Activated CD4-positive, alpha-beta T cell treated with anti-CD3 and anti-CD28 coated beads, Interleukin-10, Interleukin-2, amounts not matched to agents 100 ng/mL and 50 ng/mL, durations not matched to agents 16 hours and 8 hours (primary cell): Measurements from ENCODE around the gene MT1H.
A peak's percentile ranks its signal among the peaks of the same experiment; 100 is the strongest.
"Not testable (repeated sequence)": the region's sequence is repeated elsewhere in the genome, so short reads cannot be mapped to it uniquely, and the experiment has no call there.

ENCODE experiments used
- DNase-seq: peaks from one replicate; pipeline ENCODE4 v3.0.0-alpha.2; 2020

The MT1H gene

GRCh38 chr16:56684926-56685590, 15.4 kb downstream of the MT1H start:
- DNase-seq, result no peak

GRCh38 chr16:56686758-56687157, 17.1 kb downstream of the MT1H start:
- DNase-seq, result no peak

- no peak for DNase-seq
These were observed 19.1 kb downstream of the MT1H start for GRCh38 chr16:56688762-56689161.

GRCh38 chr16:56689171-56689570, 19.6 kb downstream of the MT1H start:
- no peak for DNase-seq

GRCh38 chr16:56690420-56691122, 21.0 kb downstream of the MT1H start:
- no peak for DNase-seq

- DNase-seq, result no peak
These were observed 22.3 kb downstream of the MT1H start for GRCh38 chr16:56691885-56692284.

- DNase-seq, result no peak
These were observed 25.6 kb downstream of the MT1H start for GRCh38 chr16:56695246-56695645.

- no peak for DNase-seq
These were observed 28.0 kb downstream of the MT1H start for GRCh38 chr16:56697456-56698155.

- no peak for DNase-seq
These were observed 30.6 kb downstream of the MT1H start for GRCh38 chr16:56700195-56700594.

GRCh38 chr16:56700631-56701030, 31.0 kb downstream of the MT1H start:
- no peak for DNase-seq

GRCh38 chr16:56701534-56701933, 31.9 kb downstream of the MT1H start:
- no peak for DNase-seq

GRCh38 chr16:56702836-56703235, 33.2 kb downstream of the MT1H start:
- DNase-seq, result no peak

- peak; percentile 11 for DNase-seq
These were observed 39.2 kb downstream of the MT1H start for GRCh38 chr16:56708525-56709442.

- no peak for DNase-seq
These were observed 39.9 kb downstream of the MT1H start for GRCh38 chr16:56709443-56710040.

- no peak for DNase-seq
These were observed 40.6 kb downstream of the MT1H start for GRCh38 chr16:56710181-56710737.

GRCh38 chr16:56711862-56712261, 42.2 kb downstream of the MT1H start:
- DNase-seq, result no peak

- DNase-seq, result no peak
These were observed 44.2 kb downstream of the MT1H start for GRCh38 chr16:56713794-56714193.

- no peak for DNase-seq
These were observed 45.5 kb downstream of the MT1H start for GRCh38 chr16:56715126-56715525.

GRCh38 chr16:56716761-56717160, 47.1 kb downstream of the MT1H start:
- DNase-seq, result no peak

GRCh38 chr16:56717532-56717931, 47.9 kb downstream of the MT1H start:
- not testable (repeated sequence) for DNase-seq
